ENCODE measurements around the gene SBDS.

SBDS gene

GRCh38 chr7:66950311-66950710 is 45.1 kb downstream of the SBDS start:
- no peak for DNase-seq
- intact Hi-C loops (cut with DNase I) = no loop called here

- intact Hi-C loops (cut with DNase I) = no loop called here
- no peak for DNase-seq
These were observed 46.8 kb downstream of the SBDS start for GRCh38 chr7:66948480-66949109.

- DNase-seq = no peak
- intact Hi-C loops (cut with DNase I) = no loop called here
These were observed 48.8 kb downstream of the SBDS start for GRCh38 chr7:66946545-66946944.

- intact Hi-C loops (cut with DNase I) = no loop called here
- no peak for DNase-seq
These were observed 56.1 kb downstream of the SBDS start for GRCh38 chr7:66939325-66939724.

GRCh38 chr7:66937940-66938339 is 57.4 kb downstream of the SBDS start:
- no peak for DNase-seq
- intact Hi-C loops (cut with DNase I) = no loop called here

Measured in posterior cingulate gyrus (tissue), 11 donors.